Fibroblast of pulmonary artery (primary cell): Measurements from ENCODE around the gene HOXD11.

Experiments used
- DNase-seq: peaks from one replicate; pipeline ENCODE4 v3.0.0-alpha.2; 2010; ENCODE audit warnings: low read depth
- H3K4me3 ChIP-seq: replicated peaks from 2 replicates; pipeline ENCODE4 v1.5.1; 2011; ENCODE audit warnings: low read depth, mild to moderate bottlenecking, control low read depth, low read length, moderate library complexity
- TF ChIP-seq, protein P1 (sequence below): IDR thresholded peaks from 2 replicates; pipeline ENCODE4 v1.5.1; 2011; ENCODE audit warnings: mild to moderate bottlenecking, control low read depth, low read length, inconsistent platforms; ENCODE audit errors: missing control alignments

HOXD11 gene

DNA sequence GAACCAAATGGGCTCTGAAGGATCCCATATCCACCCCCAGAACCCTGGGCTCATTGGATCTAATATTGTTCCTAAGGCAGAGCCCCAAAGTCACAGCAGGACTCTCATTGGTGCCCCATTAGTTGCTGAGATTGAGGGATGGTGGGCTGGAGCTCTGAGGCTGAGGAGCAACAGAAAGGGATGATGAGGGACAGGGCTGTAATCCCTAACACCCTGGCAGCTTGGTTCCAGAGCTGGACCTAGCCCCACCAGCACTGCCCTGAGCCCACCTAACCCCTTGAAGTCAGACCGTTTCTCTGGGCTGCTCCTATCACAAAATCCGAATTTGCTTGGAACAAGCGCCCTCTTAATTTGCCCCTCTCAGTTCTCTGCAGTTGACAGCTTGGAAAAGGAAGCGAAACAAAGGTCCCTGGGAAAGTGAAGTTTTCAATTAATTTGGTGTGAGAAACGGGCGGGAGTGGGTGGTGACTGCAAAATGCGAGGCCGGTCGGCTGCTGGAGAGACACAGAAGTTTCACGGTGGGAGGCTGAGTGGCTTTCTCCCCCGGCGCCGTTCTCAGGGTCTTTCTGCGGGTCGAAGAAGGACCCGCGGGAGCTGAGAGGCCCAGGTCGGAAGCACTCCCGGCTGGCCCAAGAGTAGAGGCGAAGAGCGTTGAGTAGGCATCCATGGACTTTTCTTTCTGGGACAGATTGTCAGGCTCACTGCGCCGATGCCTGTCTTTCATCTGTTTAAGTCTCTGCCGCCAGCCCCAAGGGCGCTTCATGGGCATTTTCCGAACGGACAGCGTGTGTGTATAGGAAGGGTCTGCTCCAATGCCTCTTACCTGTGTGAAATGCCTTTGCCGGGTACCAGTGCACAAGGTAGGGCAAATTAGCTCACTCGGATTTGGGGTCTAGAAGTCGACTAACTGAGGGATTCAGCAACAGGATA, 15.5 kb upstream of the HOXD11 start:
- TF ChIP-seq, protein P1, sequence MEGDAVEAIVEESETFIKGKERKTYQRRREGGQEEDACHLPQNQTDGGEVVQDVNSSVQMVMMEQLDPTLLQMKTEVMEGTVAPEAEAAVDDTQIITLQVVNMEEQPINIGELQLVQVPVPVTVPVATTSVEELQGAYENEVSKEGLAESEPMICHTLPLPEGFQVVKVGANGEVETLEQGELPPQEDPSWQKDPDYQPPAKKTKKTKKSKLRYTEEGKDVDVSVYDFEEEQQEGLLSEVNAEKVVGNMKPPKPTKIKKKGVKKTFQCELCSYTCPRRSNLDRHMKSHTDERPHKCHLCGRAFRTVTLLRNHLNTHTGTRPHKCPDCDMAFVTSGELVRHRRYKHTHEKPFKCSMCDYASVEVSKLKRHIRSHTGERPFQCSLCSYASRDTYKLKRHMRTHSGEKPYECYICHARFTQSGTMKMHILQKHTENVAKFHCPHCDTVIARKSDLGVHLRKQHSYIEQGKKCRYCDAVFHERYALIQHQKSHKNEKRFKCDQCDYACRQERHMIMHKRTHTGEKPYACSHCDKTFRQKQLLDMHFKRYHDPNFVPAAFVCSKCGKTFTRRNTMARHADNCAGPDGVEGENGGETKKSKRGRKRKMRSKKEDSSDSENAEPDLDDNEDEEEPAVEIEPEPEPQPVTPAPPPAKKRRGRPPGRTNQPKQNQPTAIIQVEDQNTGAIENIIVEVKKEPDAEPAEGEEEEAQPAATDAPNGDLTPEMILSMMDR: no peak
- no peak for DNase-seq
- no peak overlapping the region for H3K4me3 ChIP-seq

DNA sequence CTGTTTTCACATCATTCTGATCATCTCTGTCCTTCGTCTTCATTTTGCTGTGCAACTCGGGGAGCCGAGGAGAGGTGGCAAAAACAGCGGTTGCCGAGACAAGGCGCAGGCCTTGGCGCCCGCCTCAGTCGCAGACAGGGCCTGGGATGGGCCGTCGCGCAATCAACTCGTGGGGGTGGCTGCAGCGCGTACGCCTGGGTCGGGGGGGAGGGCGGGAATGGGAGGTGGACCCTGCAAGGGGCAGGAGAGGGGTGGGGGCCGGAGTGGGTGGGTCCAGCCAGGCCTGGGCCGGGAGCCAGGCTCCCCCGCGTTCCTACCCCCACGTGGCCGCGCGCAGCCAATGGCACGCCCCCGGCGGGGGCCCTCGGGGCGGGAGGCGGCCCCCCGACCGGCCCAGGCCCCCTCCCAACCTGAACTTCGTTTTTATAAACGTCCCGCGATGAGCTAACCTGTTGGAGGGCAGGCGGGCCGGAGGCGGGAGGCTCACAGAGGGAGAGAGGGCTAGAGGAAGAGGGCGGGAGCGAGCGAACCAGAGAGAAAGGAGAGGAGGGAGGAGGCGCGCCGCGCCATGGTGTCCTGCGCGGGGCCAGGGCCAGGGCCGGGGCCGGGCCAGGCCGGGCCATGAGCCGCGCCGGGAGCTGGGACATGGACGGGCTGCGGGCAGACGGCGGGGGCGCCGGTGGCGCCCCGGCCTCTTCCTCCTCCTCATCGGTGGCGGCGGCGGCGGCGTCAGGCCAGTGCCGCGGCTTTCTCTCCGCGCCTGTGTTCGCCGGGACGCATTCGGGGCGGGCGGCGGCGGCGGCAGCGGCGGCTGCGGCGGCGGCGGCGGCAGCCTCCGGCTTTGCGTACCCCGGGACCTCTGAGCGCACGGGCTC, 14.6 kb upstream of the HOXD11 start, which contains the start of gene HOXD13:
TSS of gene HOXD13 (plus strand) at position 452 of the 875 bp plus-strand sequence. CDS start at position 622, 170 bp downstream.
- TF ChIP-seq, protein P1: no peak
- H3K4me3 ChIP-seq: no peak within 1 kb of the TSS

DNA sequence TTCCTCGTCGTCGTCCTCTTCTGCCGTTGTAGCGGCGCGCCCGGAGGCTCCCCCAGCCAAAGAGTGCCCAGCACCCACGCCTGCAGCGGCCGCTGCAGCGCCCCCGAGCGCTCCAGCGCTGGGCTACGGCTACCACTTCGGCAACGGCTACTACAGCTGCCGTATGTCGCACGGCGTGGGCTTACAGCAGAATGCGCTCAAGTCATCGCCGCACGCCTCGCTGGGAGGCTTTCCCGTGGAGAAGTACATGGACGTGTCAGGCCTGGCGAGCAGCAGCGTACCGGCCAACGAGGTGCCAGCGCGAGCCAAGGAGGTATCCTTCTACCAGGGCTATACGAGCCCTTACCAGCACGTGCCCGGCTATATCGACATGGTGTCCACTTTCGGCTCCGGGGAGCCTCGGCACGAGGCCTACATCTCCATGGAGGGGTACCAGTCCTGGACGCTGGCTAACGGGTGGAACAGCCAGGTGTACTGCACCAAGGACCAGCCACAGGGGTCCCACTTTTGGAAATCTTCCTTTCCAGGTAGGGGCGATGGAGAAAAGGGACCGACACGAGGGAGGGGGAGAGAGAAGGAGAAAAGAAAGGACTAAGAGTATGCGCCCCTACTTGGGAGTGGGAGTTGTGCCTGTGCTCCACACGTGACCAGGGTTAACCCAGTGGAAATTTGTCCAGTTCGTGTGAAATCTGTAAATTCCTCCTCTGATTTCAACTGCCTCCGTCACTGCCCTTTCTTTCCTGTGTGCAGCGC, 13.8 kb upstream of the HOXD11 start:
- no peak for DNase-seq
- TF ChIP-seq, protein P1: no peak
- H3K4me3 ChIP-seq: no peak overlapping the region

More for the DNA sequence above, 14.6 kb upstream of the HOXD11 start, which contains the start of gene HOXD13:
- no peak for DNase-seq

DNA sequence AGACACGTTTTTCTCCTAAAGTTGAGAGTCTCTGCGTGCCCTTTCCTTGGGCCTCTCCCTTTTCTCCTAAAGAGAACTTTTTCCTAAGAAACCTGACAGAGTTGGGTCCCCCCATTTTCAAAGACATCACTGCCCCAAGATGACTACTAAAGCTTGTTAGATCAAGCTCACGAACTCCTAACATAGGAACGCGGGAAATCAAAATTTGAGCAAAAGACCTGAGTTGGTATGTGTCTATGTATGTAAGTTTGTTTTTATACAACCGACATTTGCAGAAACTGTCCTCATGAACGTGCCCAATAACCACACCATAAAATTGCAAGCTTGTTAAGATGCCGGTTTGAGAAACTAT, 13.2 kb upstream of the HOXD11 start:
- no peak for DNase-seq
- no peak overlapping the region for H3K4me3 ChIP-seq
- TF ChIP-seq, protein P1: no peak

DNA sequence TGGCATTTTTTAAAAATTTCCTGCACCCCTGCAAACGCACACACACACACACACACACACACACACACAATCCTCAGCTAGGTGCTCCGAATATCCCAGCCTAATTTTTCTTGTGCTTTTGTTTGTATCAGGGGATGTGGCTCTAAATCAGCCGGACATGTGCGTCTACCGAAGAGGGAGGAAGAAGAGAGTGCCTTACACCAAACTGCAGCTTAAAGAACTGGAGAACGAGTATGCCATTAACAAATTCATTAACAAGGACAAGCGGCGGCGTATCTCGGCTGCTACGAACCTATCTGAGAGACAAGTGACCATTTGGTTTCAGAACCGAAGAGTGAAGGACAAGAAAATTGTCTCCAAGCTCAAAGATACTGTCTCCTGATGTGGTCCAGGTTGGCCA, 12.7 kb upstream of the HOXD11 start:
- no peak overlapping the region for H3K4me3 ChIP-seq
- TF ChIP-seq, protein P1: no peak

DNA sequence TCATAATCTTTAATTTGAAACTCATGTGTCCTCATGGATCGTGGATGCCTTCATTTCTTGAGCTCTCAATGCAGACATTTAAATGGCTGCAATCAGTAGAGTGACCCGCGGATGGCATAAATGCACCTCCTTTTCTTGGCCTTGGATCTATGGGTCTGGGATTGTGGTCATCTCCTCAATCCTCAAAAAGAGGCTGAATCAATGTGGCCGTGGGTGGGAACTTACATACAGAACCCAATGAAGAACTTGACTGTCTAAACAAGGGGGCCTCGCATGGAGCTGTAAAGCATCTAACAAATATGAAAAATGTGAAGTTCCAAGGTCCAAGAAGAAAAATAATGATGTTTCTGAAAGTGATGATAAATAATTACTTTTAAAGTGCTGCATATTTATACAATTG, 11.7 kb upstream of the HOXD11 start:
- no peak overlapping the region for H3K4me3 ChIP-seq
- DNase-seq: no peak
- TF ChIP-seq, protein P1: no peak

More for the DNA sequence above, 12.7 kb upstream of the HOXD11 start:
- no peak for DNase-seq
